Fibroblast of lung (primary cell): ENCODE measurements around the gene IL2RA.
"Not testable (repeated sequence)": the region's sequence is repeated elsewhere in the genome, so short reads cannot be mapped to it uniquely, and the experiment has no call there.

Experiments
- CTCF ChIP-seq, 2 donors: IDR thresholded peaks in 1 of 2; conservative IDR thresholded peaks in 1 of 2; 1 replicate in 1 of 2; 2 replicates in 1 of 2; pipeline ENCODE4 v1.5.1; 2011 to 2012; ENCODE audit warnings: low read length in 2 of 2, control low read depth in 1 of 2, inconsistent platforms in 1 of 2, low read depth in 1 of 2, mild to moderate bottlenecking in 1 of 2
- EZH2 ChIP-seq: IDR thresholded peaks from 2 replicates; pipeline ENCODE4 v1.5.1; 2012; ENCODE audit warnings: low read length, control low read depth, mild to moderate bottlenecking; ENCODE audit errors: missing control alignments

GRCh38 chr10:5962358-5962940, 99.7 kb downstream of the IL2RA start:
- TF ChIP-seq CTCF (conservative IDR thresholded peaks at IDR 0.05 in 1 of 2, IDR thresholded peaks at IDR 0.05 in 1 of 2; ENCODE audit: low read depth in 1 of 2, low read length in 2 of 2); EZH2: not testable (repeated sequence)
